ENCODE results near the gene SLMAP. TPM values are rescaled to one million over a fixed set of nuclear protein-coding genes. Genes with fewer than 3 reads are reported as not detected.

Gene SLMAP
- polyA plus RNA-seq, 1 of the 3 experiments (the other 2 are of a cell fraction) = 10.5 TPM

GRCh38 chr3:57752307-57752706 is 3.8 kb upstream of the SLMAP start:
- Histone ChIP-seq H3K36me3 (replicated peaks in 1 of 2; ENCODE audit: control insufficient read depth in 1 of 2, insufficient read depth in 2 of 2, low read length in 1 of 2) (peaks cover 0 to 1% of the 10 kb centered on the region in 2 experiments), H3K4me3 (ENCODE audit: low read depth in 2 of 2, low read length in 1 of 2) (no peak overlapping the region), H3K27me3 (ENCODE audit: insufficient read depth) (no peaks in the 10 kb centered on the region), H3K27ac (ENCODE audit: low read depth in 2 of 2, low read length in 1 of 2) (no peak overlapping the region; a peak in 1 of 4 replicates), H2AFZ (ENCODE audit: low read depth) (no peak overlapping the region; the same call in 1 of the 2 replicates), H3K9ac (no peak overlapping the region), H3K79me2 (ENCODE audit: insufficient read depth) (peaks cover 12% of the 10 kb centered on the region; the same call in 1 of the 2 replicates), H3F3A (replicated peaks; ENCODE audit: insufficient read depth) (peaks cover 9% of the 10 kb centered on the region), H3K9me3 (no peaks in the 10 kb centered on the region), H3K4me2 (no peak overlapping the region), H4K20me1 (ENCODE audit: insufficient read depth) (peaks cover 2% of the 10 kb centered on the region), H3K4me1 (ENCODE audit: control insufficient read depth in 1 of 2, insufficient read depth in 2 of 2, low read depth in 1 of 2, low read length in 1 of 2) (peaks cover 4 to 5% of the 10 kb centered on the region in 2 experiments; a peak in 3 of 4 replicates), H3K9me2 (no peaks in the 10 kb centered on the region)
- TF ChIP-seq USF1 (IDR thresholded peaks at IDR 0.05; ENCODE audit: borderline replicate concordance, low read depth) = no peak
- no peak for TF ChIP-seq NFIC (IDR thresholded peaks at IDR 0.05; ENCODE audit: borderline replicate concordance)
- TF ChIP-seq MEF2A (IDR thresholded peaks at IDR 0.05; ENCODE audit: borderline replicate concordance, low read depth) = no peak
- no peak for TF ChIP-seq NRF1 (IDR thresholded peaks at IDR 0.05; ENCODE audit: low read depth, low read length)
- TF ChIP-seq RCOR1 (IDR thresholded peaks at IDR 0.05; ENCODE audit: low read length) = no peak
- TF ChIP-seq FOSL2 (IDR thresholded peaks at IDR 0.05; ENCODE audit: borderline replicate concordance, low read depth) = 0 out of 2 replicates have a peak, but pooled peaks have one; percentile 5
- TF ChIP-seq PBX3 (IDR thresholded peaks at IDR 0.05) = no peak
- TF ChIP-seq RAD21 (IDR thresholded peaks at IDR 0.05; ENCODE audit: low read length) = no peak
- TF ChIP-seq TCF12 (IDR thresholded peaks at IDR 0.05) = peak; percentile 27; the same call in 1 of the 2 replicates
- no peak for TF ChIP-seq USF2 (IDR thresholded peaks at IDR 0.05; ENCODE audit: borderline replicate concordance, low read depth, low read length)
- no peak for TF ChIP-seq MXI1 (IDR thresholded peaks at IDR 0.05; ENCODE audit: low read depth, low read length)
- TF ChIP-seq EP300 (IDR thresholded peaks at IDR 0.05; ENCODE audit: borderline replicate concordance in 1 of 2, low read depth in 1 of 2, low read length in 1 of 2) = no peak
- TF ChIP-seq GABPA (IDR thresholded peaks at IDR 0.05; ENCODE audit: low read depth) = no peak
- DNase-seq = no peak
- CTCF ChIA-PET = no interaction called here
- POLR2A ChIA-PET = no interaction called here

GRCh38 chr3:57753016-57753415 is 3.1 kb upstream of the SLMAP start:
- ChIA-PET CTCF (no interaction called here), POLR2A (no interaction called here)
- Histone ChIP-seq H3K27ac (ENCODE audit: low read depth in 2 of 2, low read length in 1 of 2) (no peak overlapping the region), H3K9ac (no peak overlapping the region), H3K9me2 (no peaks in the 10 kb centered on the region), H4K20me1 (ENCODE audit: insufficient read depth) (peaks cover 9% of the 10 kb centered on the region), H3K79me2 (ENCODE audit: insufficient read depth) (peaks cover 19% of the 10 kb centered on the region; the same call in 1 of the 2 replicates), H3K36me3 (replicated peaks in 1 of 2; ENCODE audit: control insufficient read depth in 1 of 2, insufficient read depth in 2 of 2, low read length in 1 of 2) (peaks cover 2 to 9% of the 10 kb centered on the region in 2 experiments), H3K27me3 (ENCODE audit: insufficient read depth) (no peaks in the 10 kb centered on the region), H3K4me2 (no peak overlapping the region), H3K4me1 (ENCODE audit: control insufficient read depth in 1 of 2, insufficient read depth in 2 of 2, low read depth in 1 of 2, low read length in 1 of 2) (peaks cover 5 to 11% of the 10 kb centered on the region in 2 experiments; a peak in 3 of 4 replicates), H3F3A (replicated peaks; ENCODE audit: insufficient read depth) (peaks cover 9% of the 10 kb centered on the region), H3K4me3 (ENCODE audit: low read depth in 2 of 2, low read length in 1 of 2) (no peak overlapping the region), H2AFZ (ENCODE audit: low read depth) (no peak overlapping the region), H3K9me3 (no peaks in the 10 kb centered on the region)
- TF ChIP-seq JUND (IDR thresholded peaks at IDR 0.05) = no peak
- TF ChIP-seq ELF1 (IDR thresholded peaks at IDR 0.05) = no peak
- TF ChIP-seq NRF1 (IDR thresholded peaks at IDR 0.05; ENCODE audit: low read depth, low read length) = no peak
- no peak for TF ChIP-seq TAF1 (IDR thresholded peaks at IDR 0.05; ENCODE audit: borderline replicate concordance, low read depth, low read length)
- TF ChIP-seq RCOR1 (IDR thresholded peaks at IDR 0.05; ENCODE audit: low read length) = no peak
- no peak for TF ChIP-seq REST (IDR thresholded peaks at IDR 0.05; ENCODE audit: low read depth, low read length)
- no peak for TF ChIP-seq SIN3A (IDR thresholded peaks at IDR 0.05; ENCODE audit: borderline replicate concordance, low read depth, low read length)
- no peak for TF ChIP-seq ZBTB33 (IDR thresholded peaks at IDR 0.05; ENCODE audit: borderline replicate concordance, low read depth)
- TF ChIP-seq GABPA (IDR thresholded peaks at IDR 0.05; ENCODE audit: low read depth) = no peak
- no peak for TF ChIP-seq EP300 (IDR thresholded peaks at IDR 0.05; ENCODE audit: borderline replicate concordance in 1 of 2, low read depth in 1 of 2, low read length in 1 of 2)
- DNase-seq = no peak

Measured in SK-N-SH (cell line).